Endothelial cell of umbilical vein (primary cell): ENCODE results near the gene CC2D1A. TPM values are rescaled to one million over a fixed set of nuclear protein-coding genes. Genes with fewer than 3 reads are reported as not detected.

Source experiments
- BruUV-seq: library from RNA; stranded (reverse); fragments of 400-500 nt; replicated peaks from 2 replicates; lab custom pipeline; 2021; lab: Mats Ljungman, UMichigan
- CTCF ChIA-PET: fragments of 300-600, 350-600 bp; sonication (Branson Sonifier 250); formaldehyde crosslinking; loops from one replicate; lab custom pipeline; 2021; ENCODE audit warnings: antibody characterized with exemption, inconsistent platforms; lab: Charles Lee
- POLR2A ChIA-PET: fragments of 300-600, 350-600 bp; sonication (Branson Sonifier 250); formaldehyde crosslinking; loops from one replicate; lab custom pipeline; 2021; ENCODE audit warnings: antibody characterized with exemption, inconsistent platforms; lab: Charles Lee
- DNase-seq: peaks from one replicate; pipeline ENCODE4 v3.0.0-alpha.2; 2011; ENCODE audit warnings: low read depth, low spot score
- FAIRE-seq: peaks from 2 replicates; lab custom pipeline; 2011; peaks lifted over from hg19 to GRCh38; lab: Jason Lieb, UNC
- H2AFZ ChIP-seq: 2 replicates; pipeline ENCODE4 v1.6.0; 2012; ENCODE audit warnings: low read depth, low read length, control low read depth, inconsistent platforms
- H3K27ac ChIP-seq: 2 replicates; pipeline ENCODE4 v1.5.1; 2011; ENCODE audit warnings: low read depth, mild to moderate bottlenecking, control low read depth, low read length, moderate library complexity; ENCODE audit not compliant: insufficient read depth
- H3K27me3 ChIP-seq, 2 experiments: 2 replicates each; pipeline versions ENCODE4 v1.6.0 to v1.6.1; 2011; ENCODE audit warnings: low read length in 2 of 2, mixed read lengths in 1 of 2; ENCODE audit not compliant: control insufficient read depth in 2 of 2, insufficient read depth in 2 of 2
- H3K36me3 ChIP-seq, 2 experiments: 2 replicates in 1 of 2; 3 replicates in 1 of 2; pipeline ENCODE4 v1.5.1; 2011; ENCODE audit warnings: low read length in 2 of 2, mild to moderate bottlenecking in 1 of 2, moderate library complexity in 1 of 2; ENCODE audit not compliant: control insufficient read depth in 2 of 2, insufficient read depth in 2 of 2; ENCODE audit errors: extremely low read depth in 1 of 2
- H3K4me1 ChIP-seq: 3 replicates; pipeline ENCODE4 v1.5.1; 2011; ENCODE audit warnings: mild to moderate bottlenecking, low read length; ENCODE audit not compliant: control insufficient read depth, insufficient read depth; ENCODE audit errors: extremely low read depth
- H3K4me2 ChIP-seq: 2 replicates; pipeline ENCODE4 v1.6.1; 2011; ENCODE audit warnings: low read length, control low read depth, mixed read lengths; ENCODE audit not compliant: insufficient read depth
- H3K4me3 ChIP-seq, 3 experiments: fragments of 200-600 bp in 1 of 3; sonication (generic), shearing (Covaris generic) in 1 of 3; replicated peaks in 1 of 3; 2 replicates each; pipeline ENCODE4 v1.5.1; 2011 to 2016; ENCODE audit warnings: control low read depth in 3 of 3, low read length in 3 of 3, mild to moderate bottlenecking in 2 of 3, inconsistent platforms in 1 of 3, low read depth in 1 of 3, moderate library complexity in 1 of 3; ENCODE audit not compliant: insufficient read depth in 1 of 3
- H3K79me2 ChIP-seq: 2 replicates; pipeline ENCODE4 v1.6.0; 2012; ENCODE audit warnings: low read length, inconsistent platforms; ENCODE audit not compliant: control insufficient read depth, insufficient read depth
- H3K9ac ChIP-seq: replicated peaks from 2 replicates; pipeline ENCODE3; 2011; ENCODE audit warnings: low read length, control low read depth; ENCODE audit not compliant: insufficient read depth; ENCODE audit errors: extremely low read depth
- H3K9me1 ChIP-seq: replicated peaks from 3 replicates; pipeline ENCODE4 v1.6.0; 2011; ENCODE audit warnings: mild to moderate bottlenecking, low read length; ENCODE audit not compliant: control insufficient read depth, insufficient read depth; ENCODE audit errors: extremely low read depth
- H3K9me3 ChIP-seq: replicated peaks from 2 replicates; pipeline ENCODE4 v1.5.1; 2012; ENCODE audit warnings: low read length, inconsistent platforms; ENCODE audit not compliant: control insufficient read depth, insufficient read depth
- H4K20me1 ChIP-seq: replicated peaks from 2 replicates; pipeline ENCODE3; 2011; ENCODE audit warnings: mild to moderate bottlenecking, low read length; ENCODE audit not compliant: control insufficient read depth, insufficient read depth; ENCODE audit errors: extremely low read depth
- EZH2 ChIP-seq: IDR thresholded peaks from 2 replicates; pipeline ENCODE4 v1.6.1; 2012; ENCODE audit warnings: borderline replicate concordance, low read depth, mild to moderate bottlenecking, moderate library complexity, low read length, inconsistent platforms; ENCODE audit not compliant: severe bottlenecking
- FOS ChIP-seq: IDR thresholded peaks from 2 replicates; pipeline ENCODE4 v1.6.1; 2011; ENCODE audit warnings: mild to moderate bottlenecking, low read length, moderate library complexity, borderline replicate concordance; ENCODE audit not compliant: insufficient read depth
- GATA2 ChIP-seq: IDR thresholded peaks from 2 replicates; pipeline ENCODE4 v1.7.0; 2011; ENCODE audit warnings: low read depth, mild to moderate bottlenecking, moderate library complexity, mixed read lengths, low read length; ENCODE audit not compliant: insufficient read length, insufficient read depth
- JUN ChIP-seq: IDR thresholded peaks from 2 replicates; pipeline ENCODE4 v1.6.1; 2011; ENCODE audit warnings: borderline replicate concordance, low read depth; ENCODE audit not compliant: insufficient read length, insufficient read depth
- MYC ChIP-seq: IDR thresholded peaks from one replicate; pipeline ENCODE4 v1.6.1; 2011; ENCODE audit warnings: mild to moderate bottlenecking, low read depth, low read length
- POLR2A ChIP-seq: IDR thresholded peaks from 2 replicates; pipeline ENCODE4 v1.6.1; 2012; ENCODE audit warnings: low read depth, mild to moderate bottlenecking, control low read depth, low read length
- POLR2AphosphoS5 ChIP-seq: IDR thresholded peaks from 2 replicates; pipeline ENCODE4 v1.6.1; 2012; ENCODE audit warnings: low read depth, mild to moderate bottlenecking, control low read depth, low read length, moderate library complexity; ENCODE audit not compliant: insufficient read depth
- dilution Hi-C: fragments of 300-500 bp; cut with MboI; formaldehyde crosslinking; loops from one replicate; pipeline ENCODE4 v1.15.0; 2019; ENCODE audit warnings: low sequenced_read_pairs; ENCODE audit not compliant: extremely low pct_ligation_motif_present
- intact Hi-C: fragments of 100-400 bp; cut with micrococcal nuclease; formaldehyde crosslinking; loops from one replicate; pipeline ENCODE4 v1.10.0; 2022
- polyA plus RNA-seq, 4 experiments: library from polyadenylated mRNA; depleted of rRNA in 3 of 4; stranded (reverse) in 3 of 4; unstranded in 1 of 4; fragments of >200 nt; gene quantifications; 2 replicates each; pipeline versions ENCODE4 v1.2.1 to v1.2.3, GENCODE V29; 2011 to 2012; ENCODE audit warnings: missing spikeins in 1 of 4
- total RNA-seq: library from RNA; stranded (reverse); gene quantifications from 2 replicates; pipeline ENCODE4 v1.2.3, GENCODE V29; 2021
- TF ChIP-seq, protein P1 (sequence below): IDR thresholded peaks from 2 replicates; pipeline ENCODE4 v1.6.1; 2011; ENCODE audit not compliant: insufficient read depth, insufficient read length
- TF ChIP-seq, protein P2 (sequence below), 2 donors: IDR thresholded peaks; 1 replicate in 1 of 2; 2 replicates in 1 of 2; pipeline ENCODE4 v1.5.1; 2011; ENCODE audit warnings: low read length in 2 of 2, mild to moderate bottlenecking in 2 of 2, moderate library complexity in 2 of 2, control low read depth in 1 of 2, inconsistent platforms in 1 of 2, low read depth in 1 of 2; ENCODE audit not compliant: insufficient read depth in 1 of 2; ENCODE audit errors: extremely low read depth in 1 of 2

CC2D1A gene
- total and polyA plus RNA-seq, 2 donors (not counting 3 experiments of a cell fraction or from before 2014, with no cell fraction given), result 13.6 to 33.7 TPM

DNA sequence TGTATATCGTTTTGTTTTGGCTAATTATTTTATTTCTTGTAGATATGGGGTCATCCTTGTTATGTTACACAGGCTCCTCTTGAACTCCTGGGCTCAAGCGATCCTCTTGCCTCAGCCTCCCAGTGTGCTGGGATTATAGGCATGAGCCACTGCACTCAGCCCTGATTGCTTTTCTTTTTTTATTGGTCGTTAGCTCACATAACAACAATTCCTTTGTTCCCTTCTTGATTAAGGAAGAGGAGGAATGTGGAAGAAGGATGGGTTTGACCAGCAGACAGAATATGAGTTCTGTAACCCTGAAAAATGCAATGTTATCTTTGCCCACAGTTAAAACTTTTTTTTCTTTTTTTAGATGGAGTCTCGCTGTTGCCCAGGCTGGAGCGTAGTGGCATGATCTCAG, 11.4 kb upstream of the CC2D1A start:
- TF ChIP-seq, protein P1, sequence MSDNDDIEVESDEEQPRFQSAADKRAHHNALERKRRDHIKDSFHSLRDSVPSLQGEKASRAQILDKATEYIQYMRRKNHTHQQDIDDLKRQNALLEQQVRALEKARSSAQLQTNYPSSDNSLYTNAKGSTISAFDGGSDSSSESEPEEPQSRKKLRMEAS, result no peak
- no peak for TF ChIP-seq EZH2
- no peak for TF ChIP-seq JUN
- TF ChIP-seq MYC, result no peak
- TF ChIP-seq FOS, result no peak
- no peak for TF ChIP-seq GATA2
- TF ChIP-seq, protein P2, sequence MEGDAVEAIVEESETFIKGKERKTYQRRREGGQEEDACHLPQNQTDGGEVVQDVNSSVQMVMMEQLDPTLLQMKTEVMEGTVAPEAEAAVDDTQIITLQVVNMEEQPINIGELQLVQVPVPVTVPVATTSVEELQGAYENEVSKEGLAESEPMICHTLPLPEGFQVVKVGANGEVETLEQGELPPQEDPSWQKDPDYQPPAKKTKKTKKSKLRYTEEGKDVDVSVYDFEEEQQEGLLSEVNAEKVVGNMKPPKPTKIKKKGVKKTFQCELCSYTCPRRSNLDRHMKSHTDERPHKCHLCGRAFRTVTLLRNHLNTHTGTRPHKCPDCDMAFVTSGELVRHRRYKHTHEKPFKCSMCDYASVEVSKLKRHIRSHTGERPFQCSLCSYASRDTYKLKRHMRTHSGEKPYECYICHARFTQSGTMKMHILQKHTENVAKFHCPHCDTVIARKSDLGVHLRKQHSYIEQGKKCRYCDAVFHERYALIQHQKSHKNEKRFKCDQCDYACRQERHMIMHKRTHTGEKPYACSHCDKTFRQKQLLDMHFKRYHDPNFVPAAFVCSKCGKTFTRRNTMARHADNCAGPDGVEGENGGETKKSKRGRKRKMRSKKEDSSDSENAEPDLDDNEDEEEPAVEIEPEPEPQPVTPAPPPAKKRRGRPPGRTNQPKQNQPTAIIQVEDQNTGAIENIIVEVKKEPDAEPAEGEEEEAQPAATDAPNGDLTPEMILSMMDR (IDR thresholded peaks at IDR 0.05; ENCODE audit: extremely low read depth in 1 of 2, insufficient read depth in 1 of 2, low read depth in 1 of 2, low read length in 2 of 2), result no peak
- TF ChIP-seq POLR2AphosphoS5, result no peak
- TF ChIP-seq POLR2A, result no peak
- H3K9me3 ChIP-seq, result no peaks in the 10 kb centered on the region
- H2AFZ ChIP-seq, result no peak overlapping the region
- H3K79me2 ChIP-seq, result no peaks in the 10 kb centered on the region
- BruUV-seq, result no TSS peak
- FAIRE-seq (no peak), DNase-seq (no peak)
- H3K27me3 ChIP-seq, result no peaks in the 10 kb centered on the region
- intact Hi-C loops (no loop called here), dilution Hi-C loops (no loop called here)
- no peak overlapping the region for H3K9ac ChIP-seq
- H3K27ac ChIP-seq, result no peak overlapping the region
- H3K36me3 ChIP-seq, result no peaks in the 10 kb centered on the region
- no peak overlapping the region for H3K4me3 ChIP-seq
- no peak overlapping the region for H3K4me2 ChIP-seq
- H3K9me1 ChIP-seq, result no peaks in the 10 kb centered on the region
- peaks cover 5% of the 10 kb centered on the region for H3K4me1 ChIP-seq
- CTCF ChIA-PET, result interaction anchor here (1.9 kb wide), 1 partner anchor 165 kb away, joined by 5 read pairs; no protein-coding TSS in a partner anchor
- no peaks in the 10 kb centered on the region for H4K20me1 ChIP-seq
- POLR2A ChIA-PET, result no interaction called here
